MM.1S (cell line): ENCODE results near the gene HEXIM2.

Source experiments
- DNase-seq: peaks from one replicate; pipeline ENCODE4 v3.0.0-alpha.2; 2015
- H2AFZ ChIP-seq: fragments of 300-600 bp; sonication (generic); 2 replicates; pipeline ENCODE4 v1.6.0; 2016; ENCODE audit warnings: antibody characterized with exemption, low read length
- H3F3A ChIP-seq: fragments of 300-600 bp; sonication (generic); 2 replicates; pipeline ENCODE4 v1.6.1; 2016; ENCODE audit warnings: mild to moderate bottlenecking, antibody characterized with exemption, low read length, moderate library complexity, mixed read lengths; ENCODE audit not compliant: insufficient read depth
- H3K27ac ChIP-seq: fragments of 300-600 bp; sonication (generic); 2 replicates; pipeline ENCODE4 v1.5.1; 2016; ENCODE audit warnings: mild to moderate bottlenecking, low read length
- H3K27me3 ChIP-seq: fragments of 300-600 bp; sonication (generic); replicated peaks from 2 replicates; pipeline ENCODE4 v1.6.0; 2016; ENCODE audit warnings: low read length; ENCODE audit not compliant: insufficient read depth
- H3K36me3 ChIP-seq: fragments of 300-600 bp; sonication (generic); replicated peaks from 2 replicates; pipeline ENCODE4 v1.6.1; 2016; ENCODE audit warnings: mild to moderate bottlenecking, low read length, mixed read lengths; ENCODE audit not compliant: insufficient read depth
- H3K4me1 ChIP-seq: fragments of 300-600 bp; sonication (generic); 2 replicates; pipeline ENCODE4 v1.6.1; 2016; ENCODE audit warnings: low read length, mixed read lengths
- H3K4me2 ChIP-seq: fragments of 300-600 bp; sonication (generic); 2 replicates; pipeline ENCODE4 v1.6.0; 2016; ENCODE audit warnings: low read depth, low read length
- H3K4me3 ChIP-seq: fragments of 300-600 bp; sonication (generic); 2 replicates; pipeline ENCODE4 v1.5.1; 2016; ENCODE audit warnings: low read length, mixed read lengths
- H3K79me2 ChIP-seq: fragments of 300-600 bp; sonication (generic); 2 replicates; pipeline ENCODE4 v1.6.1; 2016; ENCODE audit warnings: mixed run types, low read length, mixed read lengths
- H3K9ac ChIP-seq: fragments of 300-600 bp; sonication (generic); 2 replicates; pipeline ENCODE4 v1.6.1; 2016; ENCODE audit warnings: low read length, mixed read lengths
- H3K9me2 ChIP-seq: fragments of 300-600 bp; sonication (generic); replicated peaks from 2 replicates; pipeline ENCODE4 v1.6.1; 2016; ENCODE audit warnings: mild to moderate bottlenecking, low read length, mixed read lengths; ENCODE audit not compliant: insufficient read depth
- H3K9me3 ChIP-seq: fragments of 300-600 bp; sonication (generic); replicated peaks from 2 replicates; pipeline ENCODE4 v1.6.1; 2016; ENCODE audit warnings: mild to moderate bottlenecking, low read length, mixed read lengths; ENCODE audit not compliant: insufficient read depth
- H4K20me1 ChIP-seq: fragments of 300-600 bp; sonication (generic); 2 replicates; pipeline ENCODE4 v1.6.1; 2016; ENCODE audit warnings: mild to moderate bottlenecking, low read length, moderate library complexity, mixed read lengths; ENCODE audit not compliant: insufficient read depth
- CTCF ChIP-seq: fragments of 300-600 bp; sonication (generic); IDR thresholded peaks from 2 replicates; pipeline ENCODE4 v1.5.1; 2016; ENCODE audit warnings: antibody characterized with exemption, low read length, mixed read lengths
- EZH2 ChIP-seq: fragments of 300-600 bp; sonication (generic); optimal IDR thresholded peaks from 2 replicates; pipeline ENCODE3; 2017; ENCODE audit warnings: low read depth, mild to moderate bottlenecking, antibody characterized with exemption, low read length, mixed read lengths
- EZH2phosphoT487 ChIP-seq: fragments of 300-600 bp; sonication (generic); IDR thresholded peaks from 2 replicates; pipeline ENCODE4 v1.6.1; 2018; ENCODE audit warnings: antibody characterized with exemption, low read length

The HEXIM2 gene

GRCh38 chr17:45177563-45177962 is 15.9 kb downstream of the HEXIM2 start:
- no peak for TF ChIP-seq EZH2
- TF ChIP-seq EZH2phosphoT487: no peak
- no peak for TF ChIP-seq CTCF
- no peak overlapping the region for H3K4me3 ChIP-seq

GRCh38 chr17:45184144-45184543 is 22.5 kb downstream of the HEXIM2 start:
- Histone ChIP-seq H4K20me1 (no peaks in the 10 kb centered on the region), H3K4me1 (no peaks in the 10 kb centered on the region), H3F3A (no peaks in the 10 kb centered on the region), H3K9me2 (no peaks in the 10 kb centered on the region), H2AFZ (no peak overlapping the region), H3K9me3 (no peaks in the 10 kb centered on the region), H3K27me3 (no peaks in the 10 kb centered on the region), H3K79me2 (no peaks in the 10 kb centered on the region), H3K9ac (no peak overlapping the region), H3K36me3 (no peaks in the 10 kb centered on the region), H3K27ac (no peak overlapping the region), H3K4me2 (no peak overlapping the region), H3K4me3 (no peak overlapping the region)
- no peak for DNase-seq
- TF ChIP-seq EZH2phosphoT487 (no peak), CTCF (no peak), EZH2 (no peak)

More at GRCh38 chr17:45177563-45177962, 15.9 kb downstream of the HEXIM2 start:
- H3K27me3 ChIP-seq: no peaks in the 10 kb centered on the region
- H2AFZ ChIP-seq: no peak overlapping the region
- no peaks in the 10 kb centered on the region for H4K20me1 ChIP-seq
- no peak overlapping the region for H3K27ac ChIP-seq
- H3K4me1 ChIP-seq: no peaks in the 10 kb centered on the region
- H3K9me3 ChIP-seq: no peaks in the 10 kb centered on the region
- no peak for DNase-seq
- H3K36me3 ChIP-seq: no peaks in the 10 kb centered on the region
- H3K79me2 ChIP-seq: no peaks in the 10 kb centered on the region
- H3K9ac ChIP-seq: no peak overlapping the region
- no peak overlapping the region for H3K4me2 ChIP-seq
- H3F3A ChIP-seq: no peaks in the 10 kb centered on the region
- no peaks in the 10 kb centered on the region for H3K9me2 ChIP-seq

DNA sequence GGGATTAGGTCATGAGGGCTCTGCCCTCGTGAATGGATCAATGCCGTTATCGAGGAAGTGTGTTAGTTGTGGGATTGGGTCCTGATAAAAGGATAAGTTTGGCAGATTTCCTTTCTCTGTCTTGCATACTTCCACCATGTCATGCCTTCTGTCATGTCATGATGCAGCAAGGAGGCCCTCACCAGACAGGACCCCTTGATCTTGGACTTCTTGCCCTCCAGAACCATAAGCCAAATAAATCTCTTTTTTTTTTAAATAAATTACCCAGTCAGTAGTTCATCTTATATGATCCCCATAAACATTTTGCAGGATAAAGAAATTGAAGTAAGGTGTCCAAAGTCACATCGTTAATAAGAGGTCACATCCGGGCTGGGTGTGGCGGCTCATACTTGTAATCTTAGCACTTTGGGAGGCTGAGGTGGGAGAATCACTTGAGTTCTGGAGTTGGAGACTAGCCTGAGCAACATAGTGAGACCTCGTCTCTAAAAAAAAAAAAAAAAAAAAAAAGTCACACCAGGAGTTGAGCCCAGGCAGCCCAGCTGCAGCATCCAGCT is 25.2 kb downstream of the HEXIM2 start:
- Histone ChIP-seq H3K9me2 (no peaks in the 10 kb centered on the region), H3K4me2 (no peak overlapping the region), H3K9ac (no peak overlapping the region), H3K79me2 (no peaks in the 10 kb centered on the region), H3K27ac (no peak overlapping the region), H3K36me3 (no peaks in the 10 kb centered on the region), H4K20me1 (no peaks in the 10 kb centered on the region), H3K4me1 (no peaks in the 10 kb centered on the region), H3K27me3 (no peaks in the 10 kb centered on the region), H3K4me3 (no peak overlapping the region), H3K9me3 (no peaks in the 10 kb centered on the region), H3F3A (no peaks in the 10 kb centered on the region), H2AFZ (no peak overlapping the region)
- TF ChIP-seq EZH2phosphoT487: no peak
- TF ChIP-seq CTCF: no peak
- TF ChIP-seq EZH2: no peak
- DNase-seq: no peak
